K562 (cell line): ENCODE data around the gene C6orf141.

Source experiments
- FOXK2 ChIP-seq, 2 experiments: fragments of 450-650 bp; IDR thresholded peaks in 1 of 2; conservative IDR thresholded peaks in 1 of 2; 2 replicates each; pipeline ENCODE4 v1.6.1; 2016; ENCODE audit warnings: low read depth in 2 of 2, mild to moderate bottlenecking in 1 of 2
- KLF16 ChIP-seq: IDR thresholded peaks from 2 replicates; pipeline ENCODE4 v1.6.1; 2016; ENCODE audit warnings: antibody characterized with exemption
- ZNF174 ChIP-seq: fragments of 250-450 bp; sonication (Bioruptor Pico); IDR thresholded peaks from 2 replicates; pipeline ENCODE4 v1.4.0; 2020; ENCODE audit warnings: mild to moderate bottlenecking
- ZNF324 ChIP-seq: fragments of 250-450 bp; sonication (Bioruptor Pico); IDR thresholded peaks from 2 replicates; pipeline ENCODE4 v1.4.0; 2020; ENCODE audit warnings: mild to moderate bottlenecking
- TF ChIP-seq, protein P1 (sequence below), 3 experiments: IDR thresholded peaks in 2 of 3; conservative IDR thresholded peaks in 1 of 3; 2 replicates each; pipeline ENCODE4 v1.5.1; 2011 to 2012; ENCODE audit warnings: low read length in 3 of 3, mild to moderate bottlenecking in 3 of 3, control low read depth in 2 of 3, improper control_type of control experiment in 1 of 3, inconsistent platforms in 1 of 3, low read depth in 1 of 3, mixed read lengths in 1 of 3, moderate library complexity in 1 of 3; ENCODE audit not compliant: insufficient read depth in 2 of 3

DNA sequence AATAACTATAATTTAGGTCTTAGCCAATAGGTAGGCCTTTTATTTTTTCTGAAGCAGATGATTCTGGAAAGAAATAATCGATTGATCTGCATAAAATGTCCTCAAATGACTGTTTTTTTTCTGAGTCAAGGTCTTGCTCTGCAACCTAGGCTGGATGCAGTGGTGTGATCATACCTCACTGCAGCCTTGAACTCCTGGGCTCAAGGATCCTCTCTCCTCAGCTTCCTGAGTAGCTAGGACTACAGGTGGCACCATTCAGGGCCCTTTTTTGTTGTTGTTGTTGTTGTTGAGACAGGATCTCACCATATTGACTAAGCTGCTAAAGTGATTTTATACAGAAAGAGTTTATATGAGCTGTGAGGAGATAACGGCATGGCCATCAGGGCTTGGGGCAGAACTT, 32.5 kb upstream of the C6orf141 start:
- no peak for TF ChIP-seq FOXK2 (conservative IDR thresholded peaks at IDR 0.05 in 1 of 2, IDR thresholded peaks at IDR 0.05 in 1 of 2; ENCODE audit: low read depth in 2 of 2)
- no peak for TF ChIP-seq ZNF324 (CRISPR knock-in tag)
- no peak for TF ChIP-seq ZNF174
- TF ChIP-seq, protein P1, sequence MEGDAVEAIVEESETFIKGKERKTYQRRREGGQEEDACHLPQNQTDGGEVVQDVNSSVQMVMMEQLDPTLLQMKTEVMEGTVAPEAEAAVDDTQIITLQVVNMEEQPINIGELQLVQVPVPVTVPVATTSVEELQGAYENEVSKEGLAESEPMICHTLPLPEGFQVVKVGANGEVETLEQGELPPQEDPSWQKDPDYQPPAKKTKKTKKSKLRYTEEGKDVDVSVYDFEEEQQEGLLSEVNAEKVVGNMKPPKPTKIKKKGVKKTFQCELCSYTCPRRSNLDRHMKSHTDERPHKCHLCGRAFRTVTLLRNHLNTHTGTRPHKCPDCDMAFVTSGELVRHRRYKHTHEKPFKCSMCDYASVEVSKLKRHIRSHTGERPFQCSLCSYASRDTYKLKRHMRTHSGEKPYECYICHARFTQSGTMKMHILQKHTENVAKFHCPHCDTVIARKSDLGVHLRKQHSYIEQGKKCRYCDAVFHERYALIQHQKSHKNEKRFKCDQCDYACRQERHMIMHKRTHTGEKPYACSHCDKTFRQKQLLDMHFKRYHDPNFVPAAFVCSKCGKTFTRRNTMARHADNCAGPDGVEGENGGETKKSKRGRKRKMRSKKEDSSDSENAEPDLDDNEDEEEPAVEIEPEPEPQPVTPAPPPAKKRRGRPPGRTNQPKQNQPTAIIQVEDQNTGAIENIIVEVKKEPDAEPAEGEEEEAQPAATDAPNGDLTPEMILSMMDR (IDR thresholded peaks at IDR 0.05 in 2 of 3, conservative IDR thresholded peaks at IDR 0.05 in 1 of 3; ENCODE audit: insufficient read depth in 2 of 3, low read depth in 1 of 3, low read length in 3 of 3), result no peak
- TF ChIP-seq KLF16, result no peak
